ENCODE data around the gene SEMA5B. TPM values are rescaled to one million over a fixed set of nuclear protein-coding genes. Genes with fewer than 3 reads are reported as not detected.

The SEMA5B gene
- total RNA-seq, 1 experiment from 2014 or later = 9.4 TPM

GRCh38 chr3:122916084-122916483 is 111.5 kb downstream of the SEMA5B start:
- no peak overlapping the region for H3K27ac Mint-ChIP-seq
- H3K23me2 ChIP-seq (ENCODE audit: insufficient read length, low read depth, low read length, poor library complexity, severe bottlenecking) = no peaks in the 10 kb centered on the region
- H3K27ac ChIP-seq (ENCODE audit: insufficient read length, low read depth, low read length) = no peak overlapping the region
- no peak overlapping the region for H4K8ac ChIP-seq (replicated peaks; ENCODE audit: insufficient read length, low read depth, low read length)
- no CpG with 5 or more reads among the region's 4 CpGs for WGBS (ENCODE audit: extremely low coverage, insufficient read length, low lambda C conversion rate)
- H2AK5ac ChIP-seq (ENCODE audit: insufficient read length, low read length) = no peak overlapping the region
- no peaks in the 10 kb centered on the region for H3K9me3 ChIP-seq (ENCODE audit: control insufficient read depth, low read depth, low read length)
- H3K56ac ChIP-seq (ENCODE audit: insufficient read length, low read depth, low read length) = no peak overlapping the region
- H2BK12ac ChIP-seq (ENCODE audit: insufficient read length, low read depth, low read length) = no peak overlapping the region
- no peak for TF ChIP-seq CTCF (conservative IDR thresholded peaks at IDR 0.05)
- no peak overlapping the region for H2BK15ac ChIP-seq (ENCODE audit: low read depth, low read length)
- H3K36me3 Mint-ChIP-seq (ENCODE audit: insufficient read depth in 1 of 3, low read depth in 3 of 3) = peaks cover 0 to 2% (median 0%) of the 10 kb centered on the region in 3 experiments; a peak in 3 of 7 replicates
- H3K4me1 ChIP-seq (ENCODE audit: insufficient read depth, low read length) = no peaks in the 10 kb centered on the region
- no peaks in the 10 kb centered on the region for H4K20me1 ChIP-seq (ENCODE audit: control insufficient read depth, insufficient read depth, insufficient read length)
- no peaks in the 10 kb centered on the region for H3K79me1 ChIP-seq (ENCODE audit: insufficient read depth, low read depth, low read length, poor library complexity, severe bottlenecking)
- no peak overlapping the region for H2AFZ ChIP-seq (ENCODE audit: low read length)
- H3K4ac ChIP-seq (ENCODE audit: low read depth, low read length) = no peak overlapping the region
- H4K5ac ChIP-seq (ENCODE audit: insufficient read length, low read depth, low read length) = no peak overlapping the region
- no peak overlapping the region for H3K23ac ChIP-seq (ENCODE audit: insufficient read length, low read depth, low read length)
- no peak overlapping the region for H3K18ac ChIP-seq (ENCODE audit: insufficient read length, low read depth, low read length)
- no peak overlapping the region for H2BK120ac ChIP-seq (ENCODE audit: low read depth, low read length, poor library complexity, severe bottlenecking)
- no peak overlapping the region for H2BK20ac ChIP-seq (ENCODE audit: low read depth, low read length, poor library complexity, severe bottlenecking)
- no peak overlapping the region for H3K9ac ChIP-seq (ENCODE audit: extremely low read depth, insufficient read length, low read length)
- H3K79me2 ChIP-seq (ENCODE audit: insufficient read depth, low read length) = no peaks in the 10 kb centered on the region
- DNase-seq = no peak
- H3T11ph ChIP-seq (ENCODE audit: low read length) = no peak overlapping the region
- no peak overlapping the region for H3K4me2 ChIP-seq (ENCODE audit: insufficient read depth, insufficient read length, low read length)
- H3K9me3 Mint-ChIP-seq = no peaks in the 10 kb centered on the region
- H3K27me3 ChIP-seq (ENCODE audit: insufficient read depth, low read length) = no peaks in the 10 kb centered on the region; the same call in 1 of the 2 replicates
- H2BK5ac ChIP-seq (ENCODE audit: insufficient read length, low read length) = no peak overlapping the region
- no peak overlapping the region for H4K91ac ChIP-seq (ENCODE audit: insufficient read length, low read depth, low read length)
- peaks cover 17% of the 10 kb centered on the region for H3K27me3 Mint-ChIP-seq (ENCODE audit: low read depth)
- H3K4me1 Mint-ChIP-seq = no peaks in the 10 kb centered on the region
- H3K14ac ChIP-seq (ENCODE audit: insufficient read depth, low read length) = no peak overlapping the region
- no peak overlapping the region for H3K4me3 Mint-ChIP-seq

Data from H9 (cell line).